ENCODE data around the gene LCN12.
"Not testable (repeated sequence)": the region's sequence is repeated elsewhere in the genome, so short reads cannot be mapped to it uniquely, and the experiment has no call there.

LCN12 gene

GRCh38 chr9:136991993-136992818, 40.1 kb downstream of the LCN12 start, which contains the start of gene PAXX:
Gene PAXX, plus strand, starts transcription at chr9:136992422. Its CDS starts 22 bp downstream, at chr9:136992444.
- DNase-seq: peak; percentile 80

DNA sequence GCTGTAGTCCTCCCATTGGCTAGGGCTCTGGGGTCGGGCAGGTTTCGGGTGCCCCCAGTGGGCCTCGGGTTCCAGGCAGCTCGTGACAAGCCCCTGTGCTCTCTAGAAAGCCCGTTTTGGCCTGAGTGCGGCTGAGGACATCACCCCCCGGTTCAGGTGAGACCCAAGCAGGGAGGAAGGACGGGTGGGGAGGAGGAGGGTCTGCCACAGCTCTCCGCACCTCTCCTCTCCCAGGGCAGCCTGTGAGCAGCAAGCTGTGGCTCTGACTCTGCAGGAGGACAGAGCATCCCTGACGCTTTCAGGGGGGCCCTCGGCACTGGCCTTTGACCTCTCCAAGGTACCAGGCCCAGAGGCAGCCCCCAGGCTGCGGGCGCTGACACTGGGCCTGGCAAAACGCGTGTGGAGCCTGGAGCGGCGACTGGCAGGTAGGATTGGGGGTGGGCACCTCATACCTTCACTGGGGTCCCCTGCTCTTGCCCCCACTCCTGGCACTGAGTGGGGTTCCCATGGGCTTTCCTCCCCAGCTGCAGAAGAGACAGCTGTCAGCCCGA, 40.8 kb downstream of the LCN12 start:
- DNase-seq: no peak

- no peak for DNase-seq
Observed at GRCh38 chr9:136994180-136994887, 42.3 kb downstream of the LCN12 start.

GRCh38 chr9:136994888-136995230, 42.8 kb downstream of the LCN12 start:
- DNase-seq: no peak

- no peak for DNase-seq
Observed at GRCh38 chr9:136995362-136995761, 43.3 kb downstream of the LCN12 start.

GRCh38 chr9:136995772-136996311, 43.8 kb downstream of the LCN12 start:
- no peak for DNase-seq

GRCh38 chr9:136996361-136997292, 44.6 kb downstream of the LCN12 start, which contains the start of gene CLIC3:
Gene CLIC3, minus strand, starts transcription at chr9:136996568. Its CDS starts 25 bp downstream, at chr9:136996543.
- DNase-seq: peak; percentile 51

DNA sequence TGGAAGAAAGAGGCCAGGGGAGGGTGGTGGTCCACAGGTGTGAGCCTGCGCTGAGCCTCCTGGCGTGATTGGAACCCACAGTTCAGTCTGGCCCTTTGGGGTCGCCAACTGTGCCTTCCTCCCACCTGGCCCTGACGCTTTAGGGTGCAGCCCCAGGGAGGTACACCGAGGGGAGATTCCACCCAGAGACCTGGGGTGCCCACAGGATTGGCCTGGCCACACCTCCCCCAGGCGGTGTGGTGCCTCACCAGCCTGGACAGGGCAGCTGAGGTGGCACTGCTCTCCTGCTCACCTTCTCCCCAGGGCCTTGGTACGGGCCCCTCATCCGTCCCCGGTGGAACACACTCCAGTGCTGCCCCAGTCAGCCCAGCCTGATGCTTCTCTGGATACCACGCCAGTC, 45.3 kb downstream of the LCN12 start:
- no peak for DNase-seq

DNA sequence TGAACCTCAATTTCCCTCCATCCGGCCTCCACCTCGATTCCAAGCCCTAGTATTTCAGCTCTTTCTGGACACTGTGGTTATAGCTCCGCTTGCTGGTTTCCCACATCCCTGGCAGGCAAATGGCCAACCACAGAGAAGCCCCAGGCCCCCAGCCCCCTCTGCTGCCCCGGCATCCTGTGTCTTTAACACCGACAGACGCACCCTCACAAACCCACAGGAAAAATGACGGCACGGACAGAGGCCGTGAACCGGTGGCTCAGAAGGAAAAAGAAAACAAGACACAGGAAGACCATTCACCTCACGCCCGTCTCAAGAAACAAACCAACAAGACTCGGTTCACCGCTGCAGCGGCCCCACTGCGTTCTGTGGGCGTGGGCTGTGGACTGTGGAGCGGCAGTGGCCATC, 45.8 kb downstream of the LCN12 start:
- DNase-seq: peak; percentile 6

GRCh38 chr9:137000177-137000930, 48.3 kb downstream of the LCN12 start:
- DNase-seq: peak; percentile 95

GRCh38 chr9:137001857-137002645, 50.0 kb downstream of the LCN12 start:
- DNase-seq: no peak

DNA sequence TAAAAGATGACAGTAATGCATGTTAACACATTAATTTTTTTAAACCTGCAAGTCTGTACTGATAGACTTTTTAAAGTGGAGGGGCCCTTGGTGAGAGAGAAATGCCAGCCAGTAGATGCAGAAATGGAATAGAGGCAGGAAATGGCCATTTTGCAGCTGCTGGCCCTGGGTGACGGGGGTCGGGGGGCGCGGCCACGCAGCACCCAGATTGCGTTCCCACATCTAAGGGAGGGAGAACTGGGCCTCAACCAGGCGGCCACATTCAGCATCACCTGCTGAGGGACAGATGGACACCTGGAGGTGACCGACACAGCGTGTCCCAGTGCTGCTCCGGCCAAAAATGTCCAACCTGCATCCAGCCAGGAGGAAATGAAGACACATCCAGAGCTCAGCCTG, 50.6 kb downstream of the LCN12 start:
- DNase-seq: no peak

GRCh38 chr9:137004285-137004684, 52.2 kb downstream of the LCN12 start:
- DNase-seq: not testable (repeated sequence)

All from MV-4-11 (cell line).